ENCODE results near the gene ETNPPL.

Gene ETNPPL

DNA sequence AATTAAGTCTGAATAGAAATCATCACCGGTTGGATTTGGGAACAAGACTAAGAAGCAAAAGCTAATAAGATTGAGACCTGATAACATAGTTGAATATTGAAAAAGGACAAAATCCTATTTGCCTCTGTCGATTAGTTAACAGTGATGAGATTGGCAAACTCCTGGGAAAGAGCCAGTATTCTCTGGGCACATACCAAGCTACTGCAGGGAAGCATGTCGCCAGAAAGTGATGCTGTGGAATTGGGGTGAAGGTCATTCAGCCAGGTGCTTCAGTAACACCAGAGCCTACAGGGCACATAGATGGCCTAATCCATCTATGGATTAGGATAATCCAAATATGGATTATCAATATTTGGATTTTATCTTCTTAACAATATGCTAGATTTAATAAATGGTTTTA, 68.4 kb downstream of the ETNPPL start:
- no peak for DNase-seq

DNA sequence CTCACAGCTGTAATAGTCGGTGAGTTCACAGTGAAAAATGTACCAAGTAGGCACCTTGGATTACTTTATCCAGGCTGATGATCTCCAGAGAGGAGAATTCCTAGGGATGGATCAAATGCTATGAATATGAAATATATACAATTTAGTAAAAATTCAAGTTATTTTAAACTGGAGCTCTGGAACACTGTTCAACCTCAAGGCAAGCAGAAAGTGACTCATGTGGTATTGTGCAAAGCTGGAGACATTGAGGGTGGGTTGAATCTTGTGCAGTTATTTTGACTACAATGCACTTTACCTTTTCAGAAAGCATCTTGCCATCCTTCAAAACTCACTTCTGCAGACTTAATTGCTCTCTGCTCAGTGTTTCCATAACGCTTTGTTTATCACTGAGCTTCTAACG, 69.0 kb downstream of the ETNPPL start:
- no peak for DNase-seq

DNA sequence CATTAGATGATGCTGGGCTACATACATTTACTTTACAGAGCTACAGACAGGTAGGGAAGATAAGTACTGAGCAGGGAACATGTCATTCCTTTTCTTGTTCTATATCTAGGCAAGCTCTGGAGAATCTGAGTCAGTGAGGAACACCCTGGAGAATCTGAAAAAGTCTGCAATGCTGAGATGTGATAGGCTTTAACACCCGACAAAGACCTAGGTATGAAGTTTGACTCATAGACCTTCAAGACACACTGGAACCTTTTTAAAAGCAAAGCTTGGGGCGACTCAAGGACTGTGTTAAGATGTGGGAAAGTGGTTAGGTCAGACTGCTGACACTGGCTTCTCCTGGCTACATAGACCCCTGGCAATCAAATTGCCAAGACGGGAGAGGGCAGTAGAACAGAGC, 69.6 kb downstream of the ETNPPL start:
- DNase-seq: no peak
